ENCODE results near the gene SPAG4. TPM values are rescaled to one million over a fixed set of nuclear protein-coding genes. Genes with fewer than 3 reads are reported as not detected.
A peak's percentile ranks its signal among the peaks of the same experiment; 100 is the strongest.

SPAG4 gene
- total and polyA plus RNA-seq, 2 experiments from 2014 or later, result 2.7 to 2.9 TPM

DNA sequence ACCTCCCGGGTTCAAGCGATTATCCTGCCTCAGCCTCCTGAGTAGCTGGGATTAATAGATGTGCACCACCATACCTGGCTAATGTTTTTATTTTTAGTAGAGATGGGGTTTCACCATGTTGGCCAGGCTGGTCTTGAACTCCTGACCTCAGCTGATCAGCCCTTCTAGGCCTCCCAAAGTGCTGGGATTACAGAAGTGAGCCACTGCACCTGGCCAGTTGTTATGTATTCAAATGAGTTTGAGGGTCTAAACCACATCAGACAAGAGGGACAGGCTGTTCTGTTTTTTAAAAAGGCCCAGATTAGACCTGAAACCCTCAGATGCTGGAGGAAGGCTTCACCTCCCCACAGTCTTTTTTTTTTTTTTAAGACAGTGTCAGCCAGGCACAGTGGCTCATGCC is 4.1 kb upstream of the SPAG4 start:
- Histone ChIP-seq H3K4me1 (ENCODE audit: insufficient read depth) (no peaks in the 10 kb centered on the region), H4K20me1 (replicated peaks; ENCODE audit: insufficient read depth) (no peaks in the 10 kb centered on the region), H3K4me3 (no peak overlapping the region), H3K27me3 (ENCODE audit: insufficient read depth) (peaks cover 15% of the 10 kb centered on the region; the same call in 1 of the 2 replicates), H3K9me2 (ENCODE audit: insufficient read depth) (no peaks in the 10 kb centered on the region), H2AFZ (no peak overlapping the region), H3K4me2 (no peak overlapping the region), H3F3A (replicated peaks; ENCODE audit: low read depth) (peaks cover 7% of the 10 kb centered on the region; the same call in 1 of the 2 replicates), H3K36me3 (ENCODE audit: insufficient read depth) (no peaks in the 10 kb centered on the region), H3K27ac (ENCODE audit: low read depth) (no peak overlapping the region), H3K79me2 (replicated peaks; ENCODE audit: insufficient read depth) (no peaks in the 10 kb centered on the region)
- no peak overlapping the region for H3K27ac Mint-ChIP-seq
- no peak for TF ChIP-seq ZNF114 (CRISPR knock-in tag; IDR thresholded peaks at IDR 0.05)
- no peak overlapping the region for H3K4me3 Mint-ChIP-seq
- DNase-seq (ENCODE audit: low spot score) (no peak), ATAC-seq (no peak)
- peaks cover 16% of the 10 kb centered on the region for H3K27me3 Mint-ChIP-seq (ENCODE audit: insufficient read depth, low read depth, poor library complexity)
- no peaks in the 10 kb centered on the region for H3K36me3 Mint-ChIP-seq (ENCODE audit: low read depth)
- no peaks in the 10 kb centered on the region for H3K4me1 Mint-ChIP-seq
- no peaks in the 10 kb centered on the region for H3K9me3 Mint-ChIP-seq

DNA sequence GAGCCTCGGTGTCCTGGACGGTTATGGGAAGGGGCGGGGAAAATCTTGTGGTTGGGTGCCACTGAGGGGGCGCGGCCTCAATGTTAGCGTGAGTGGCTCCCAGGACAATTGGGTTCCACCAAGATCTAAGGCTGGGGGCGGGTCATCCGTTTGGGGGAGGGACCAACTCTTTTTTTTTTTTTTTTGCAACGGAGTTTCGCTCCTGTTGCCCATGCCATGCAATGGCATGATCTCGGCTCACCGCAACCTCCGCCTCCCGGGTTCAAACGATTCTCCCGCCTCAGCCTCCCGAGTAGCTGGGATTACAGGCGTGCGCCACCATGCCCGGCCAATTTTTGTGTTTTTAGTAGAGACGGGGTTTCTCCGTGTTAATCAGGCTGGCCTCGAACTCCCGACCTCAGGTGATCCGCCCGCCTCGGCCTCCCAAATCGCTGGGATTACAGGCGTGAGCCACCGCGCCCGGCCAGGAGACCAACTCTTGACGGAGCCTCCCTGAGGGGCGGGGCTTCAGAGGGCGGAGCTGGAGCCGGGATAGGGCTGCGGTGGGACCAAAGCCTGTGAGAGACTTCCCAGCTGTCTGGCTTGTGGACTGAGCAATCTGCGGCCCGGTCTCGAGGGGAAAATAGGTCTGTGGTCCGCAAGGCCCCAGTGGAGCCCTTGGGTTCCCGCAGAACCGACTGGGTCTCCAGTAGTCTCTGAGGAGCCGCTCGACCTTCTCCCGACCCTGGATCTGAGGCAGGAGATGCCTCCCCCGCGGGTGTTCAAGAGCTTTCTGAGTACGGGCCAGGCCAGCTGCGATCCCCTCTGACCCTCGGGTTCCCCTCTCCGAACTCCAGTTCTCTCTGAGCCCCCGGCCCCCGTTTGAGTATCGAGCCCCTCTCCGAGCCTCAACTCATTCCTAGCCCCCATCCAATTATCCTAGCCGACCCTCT is 1.1 kb downstream of the SPAG4 start:
- TF ChIP-seq POLR2AphosphoS5 (IDR thresholded peaks at IDR 0.05; ENCODE audit: low read depth) (peak; percentile 29; the same call in 1 of the 2 replicates), EZH2 (IDR thresholded peaks at IDR 0.05; ENCODE audit: low read depth, unreplicated experiment) (no peak), ZNF462 (CRISPR knock-in tag; IDR thresholded peaks at IDR 0.05) (no peak)
- TF ChIP-seq, protein P1, sequence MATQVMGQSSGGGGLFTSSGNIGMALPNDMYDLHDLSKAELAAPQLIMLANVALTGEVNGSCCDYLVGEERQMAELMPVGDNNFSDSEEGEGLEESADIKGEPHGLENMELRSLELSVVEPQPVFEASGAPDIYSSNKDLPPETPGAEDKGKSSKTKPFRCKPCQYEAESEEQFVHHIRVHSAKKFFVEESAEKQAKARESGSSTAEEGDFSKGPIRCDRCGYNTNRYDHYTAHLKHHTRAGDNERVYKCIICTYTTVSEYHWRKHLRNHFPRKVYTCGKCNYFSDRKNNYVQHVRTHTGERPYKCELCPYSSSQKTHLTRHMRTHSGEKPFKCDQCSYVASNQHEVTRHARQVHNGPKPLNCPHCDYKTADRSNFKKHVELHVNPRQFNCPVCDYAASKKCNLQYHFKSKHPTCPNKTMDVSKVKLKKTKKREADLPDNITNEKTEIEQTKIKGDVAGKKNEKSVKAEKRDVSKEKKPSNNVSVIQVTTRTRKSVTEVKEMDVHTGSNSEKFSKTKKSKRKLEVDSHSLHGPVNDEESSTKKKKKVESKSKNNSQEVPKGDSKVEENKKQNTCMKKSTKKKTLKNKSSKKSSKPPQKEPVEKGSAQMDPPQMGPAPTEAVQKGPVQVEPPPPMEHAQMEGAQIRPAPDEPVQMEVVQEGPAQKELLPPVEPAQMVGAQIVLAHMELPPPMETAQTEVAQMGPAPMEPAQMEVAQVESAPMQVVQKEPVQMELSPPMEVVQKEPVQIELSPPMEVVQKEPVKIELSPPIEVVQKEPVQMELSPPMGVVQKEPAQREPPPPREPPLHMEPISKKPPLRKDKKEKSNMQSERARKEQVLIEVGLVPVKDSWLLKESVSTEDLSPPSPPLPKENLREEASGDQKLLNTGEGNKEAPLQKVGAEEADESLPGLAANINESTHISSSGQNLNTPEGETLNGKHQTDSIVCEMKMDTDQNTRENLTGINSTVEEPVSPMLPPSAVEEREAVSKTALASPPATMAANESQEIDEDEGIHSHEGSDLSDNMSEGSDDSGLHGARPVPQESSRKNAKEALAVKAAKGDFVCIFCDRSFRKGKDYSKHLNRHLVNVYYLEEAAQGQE (IDR thresholded peaks at IDR 0.05; ENCODE audit: unreplicated experiment), result no peak
- H3K27ac ChIP-seq (ENCODE audit: low read depth), result peak overlapping the region; percentile 86; the same call in 1 of the 2 replicates
- DNase-seq (ENCODE audit: low spot score), result peak; percentile 100
- Mint-ChIP-seq H3K36me3 (ENCODE audit: low read depth) (no peaks in the 10 kb centered on the region; the same call in 2 of the 3 replicates), H3K27ac (peak overlapping the region; percentile 98), H3K4me3 (peak overlapping the region; percentile 87), H3K4me1 (peaks cover 14% of the 10 kb centered on the region), H3K9me3 (no peaks in the 10 kb centered on the region), H3K27me3 (ENCODE audit: insufficient read depth, low read depth, poor library complexity) (peaks cover 43% of the 10 kb centered on the region)
- H3K9me2 ChIP-seq (ENCODE audit: insufficient read depth), result no peaks in the 10 kb centered on the region
- peaks cover 21% of the 10 kb centered on the region for H3K4me1 ChIP-seq (ENCODE audit: insufficient read depth)
- H4K20me1 ChIP-seq (replicated peaks; ENCODE audit: insufficient read depth), result no peaks in the 10 kb centered on the region
- ATAC-seq, result peak; percentile 41
- H3F3A ChIP-seq (replicated peaks; ENCODE audit: low read depth), result peaks cover 23% of the 10 kb centered on the region
- H3K4me3 ChIP-seq, result peak overlapping the region; percentile 84
- peaks cover 26% of the 10 kb centered on the region for H3K27me3 ChIP-seq (ENCODE audit: insufficient read depth)
- no peaks in the 10 kb centered on the region for H3K36me3 ChIP-seq (ENCODE audit: insufficient read depth)
- no peaks in the 10 kb centered on the region for H3K79me2 ChIP-seq (replicated peaks; ENCODE audit: insufficient read depth)
- peak overlapping the region; percentile 95 for H3K4me2 ChIP-seq
- peak overlapping the region; percentile 95 for H2AFZ ChIP-seq
